ENCODE data around the gene OAS2. TPM values are rescaled to one million over a fixed set of nuclear protein-coding genes. Genes with fewer than 3 reads are reported as not detected.

OAS2 gene
- total and polyA plus RNA-seq, 2 of the 8 experiments (the other 6 are each of a cell fraction or from before 2014, with no cell fraction given) = 0.06 TPM; not detected in 1

GRCh38 chr12:112962561-112962960 lies 15.8 kb upstream of the OAS2 start:
- Histone ChIP-seq H3K36me3 (ENCODE audit: control insufficient read depth in 2 of 4, insufficient read depth in 4 of 4, low read length in 3 of 4) (no peaks in the 10 kb centered on the region), H3K27ac (ENCODE audit: low read depth, low read length) (no peak overlapping the region), H3K9me3 (ENCODE audit: insufficient read depth in 2 of 2, low read depth in 1 of 2, low read length in 1 of 2) (peaks cover 10 to 19% of the 10 kb centered on the region in 2 experiments), H3K4me1 (replicated peaks in 1 of 4; ENCODE audit: control insufficient read depth in 3 of 4, insufficient read depth in 4 of 4, low read length in 3 of 4) (no peaks in the 10 kb centered on the region), H3K18ac (ENCODE audit: extremely low read depth, low read length) (no peak overlapping the region), H4K20me1 (replicated peaks in 1 of 2; ENCODE audit: control insufficient read depth in 1 of 2, insufficient read depth in 2 of 2, low read length in 2 of 2) (no peaks in the 10 kb centered on the region), H3K4ac (replicated peaks; ENCODE audit: insufficient read length, low read depth, low read length) (no peak overlapping the region), H3K79me2 (ENCODE audit: control insufficient read depth in 1 of 2, insufficient read depth in 2 of 2, low read length in 2 of 2) (no peaks in the 10 kb centered on the region), H3K79me1 (ENCODE audit: low read depth, low read length) (no peaks in the 10 kb centered on the region), H3K27me3 (replicated peaks in 1 of 4; ENCODE audit: control insufficient read depth in 3 of 4, extremely low read depth in 1 of 4, insufficient read depth in 3 of 4, low read length in 3 of 4) (peaks cover 0 to 3% (median 0%) of the 10 kb centered on the region in 4 experiments; a peak in 1 of 7 replicates), H2BK12ac (ENCODE audit: low read depth, low read length) (no peak overlapping the region), H3K4me3 (ENCODE audit: extremely low read depth in 1 of 4, insufficient read depth in 2 of 4, low read depth in 3 of 4, low read length in 4 of 4) (no peak overlapping the region), H3K56ac (replicated peaks; ENCODE audit: insufficient read length, low read depth, low read length) (no peak overlapping the region), H2AK5ac (ENCODE audit: low read depth, low read length) (no peak overlapping the region), H3K4me2 (ENCODE audit: insufficient read depth in 1 of 2, low read depth in 2 of 2, low read length in 2 of 2) (no peak overlapping the region), H2BK5ac (ENCODE audit: low read depth, low read length) (no peak overlapping the region), H3K23ac (ENCODE audit: insufficient read length) (no peak overlapping the region), H2BK120ac (replicated peaks; ENCODE audit: low read depth, low read length) (no peak overlapping the region), H4K5ac (ENCODE audit: insufficient read length, low read depth, low read length) (no peak overlapping the region), H4K8ac (ENCODE audit: extremely low read depth, insufficient read depth, low read length) (no peak overlapping the region; the same call in 1 of the 2 replicates), H3K14ac (ENCODE audit: insufficient read length) (no peak overlapping the region), H2BK20ac (ENCODE audit: low read length) (no peak overlapping the region), H2AFZ (ENCODE audit: low read length) (no peak overlapping the region), H4K91ac (replicated peaks; ENCODE audit: insufficient read length, low read length) (no peak overlapping the region), H3K23me2 (ENCODE audit: low read depth, low read length) (no peaks in the 10 kb centered on the region), H2BK15ac (ENCODE audit: low read length) (0 out of 2 replicates have a peak overlapping the region, but pooled peaks have one; percentile 61), H3K9ac (replicated peaks in 1 of 4; ENCODE audit: extremely low read depth in 1 of 4, low read depth in 3 of 4, low read length in 3 of 4) (no peak overlapping the region)
- TF ChIP-seq ASH2L (IDR thresholded peaks at IDR 0.05; ENCODE audit: low read length) (no peak), BCL11A (IDR thresholded peaks at IDR 0.05; ENCODE audit: low read depth in 2 of 2, low read length in 2 of 2) (no peak), E2F6 (IDR thresholded peaks at IDR 0.05) (no peak), CBX5 (IDR thresholded peaks at IDR 0.05; ENCODE audit: low read depth, low read length) (no peak), POLR2A (IDR thresholded peaks at IDR 0.05; ENCODE audit: control extremely low read depth in 1 of 2, low read depth in 2 of 2, low read length in 2 of 2) (no peak), RNF2 (IDR thresholded peaks at IDR 0.05; ENCODE audit: borderline replicate concordance, low read depth, low read length, missing control alignments, poor library complexity, severe bottlenecking) (no peak), NRF1 (IDR thresholded peaks at IDR 0.05; ENCODE audit: low read depth, low read length) (no peak)
- WGBS, 2 experiments (ENCODE audit: extremely low coverage in 1 of 2, insufficient coverage in 1 of 2, insufficient read length in 1 of 2, insufficient replicate concordance in 2 of 2, low coverage in 1 of 2, low lambda C conversion rate in 2 of 2, missing lambda C conversion rate in 1 of 2) = 88% methylated on average over 7 of the region's 7 CpGs; no CpG with 5 or more reads in 1 of the 2 experiments
- ChIA-PET CTCF (ENCODE audit: partially characterized antibody) (interaction anchor here (0.9 kb wide), 1 partner anchor 13 kb away, joined by 3 read pairs; no protein-coding TSS in a partner anchor), POLR2A (ENCODE audit: partially characterized antibody) (no interaction called here)
- FAIRE-seq = no peak
- DNase-seq (ENCODE audit: low read depth in 1 of 2, low spot score in 2 of 2) = no peak
